GM18526 (cell line): ENCODE measurements around the gene EML4.

ENCODE experiments used
- POLR2A ChIP-seq: IDR thresholded peaks from 3 replicates; pipeline ENCODE4 v1.6.1; 2011; ENCODE audit not compliant: insufficient read length; ENCODE audit errors: extremely low read depth

The EML4 gene

GRCh38 chr2:42327125-42327524 is 158.0 kb downstream of the EML4 start:
- no peak for TF ChIP-seq POLR2A

- TF ChIP-seq POLR2A, result no peak
Observed at GRCh38 chr2:42328148-42328833, 159.1 kb downstream of the EML4 start.

- no peak for TF ChIP-seq POLR2A
Observed at GRCh38 chr2:42328923-42329322, 159.8 kb downstream of the EML4 start.

DNA sequence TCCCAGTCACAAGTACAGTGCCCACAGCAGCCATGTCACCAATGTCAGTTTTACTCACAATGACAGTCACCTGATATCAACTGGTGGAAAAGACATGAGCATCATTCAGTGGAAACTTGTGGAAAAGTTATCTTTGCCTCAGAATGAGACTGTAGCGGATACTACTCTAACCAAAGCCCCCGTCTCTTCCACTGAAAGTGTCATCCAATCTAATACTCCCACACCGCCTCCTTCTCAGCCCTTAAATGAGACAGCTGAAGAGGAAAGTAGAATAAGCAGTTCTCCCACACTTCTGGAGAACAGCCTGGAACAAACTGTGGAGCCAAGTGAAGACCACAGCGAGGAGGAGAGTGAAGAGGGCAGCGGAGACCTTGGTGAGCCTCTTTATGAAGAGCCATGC is 160.6 kb downstream of the EML4 start:
- TF ChIP-seq POLR2A, result no peak

DNA sequence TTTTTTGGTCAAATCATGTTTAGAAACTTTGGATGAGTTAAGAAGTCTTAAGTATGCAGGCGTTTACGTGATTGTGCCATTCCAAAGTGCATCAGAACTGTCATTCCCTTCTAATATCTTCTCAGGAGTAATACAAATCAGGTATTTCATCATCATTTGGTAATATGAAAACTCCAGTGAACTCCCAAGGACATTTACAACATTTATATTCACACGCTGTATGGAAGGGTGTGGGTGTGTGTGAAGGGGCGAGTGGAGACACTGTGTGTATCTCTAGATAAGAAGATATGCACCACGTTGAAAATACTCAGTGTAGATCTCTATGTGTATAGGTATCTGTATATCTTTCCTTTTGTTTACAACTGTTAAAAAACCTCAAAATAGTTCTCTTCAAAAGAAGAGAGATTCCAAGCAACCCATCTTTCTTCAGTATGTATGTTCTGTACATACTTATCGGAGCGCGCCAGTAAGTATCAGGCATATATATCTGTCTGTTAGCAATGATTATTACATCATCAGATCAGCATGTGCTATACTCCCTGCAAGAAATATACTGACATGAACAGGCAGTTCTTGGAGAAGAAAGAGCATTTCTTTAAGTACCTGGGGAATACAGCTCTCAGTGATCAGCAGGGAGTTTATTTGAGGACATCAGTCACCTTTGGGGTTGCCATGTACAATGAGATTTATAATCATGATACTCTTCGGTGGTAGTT is 162.6 kb downstream of the EML4 start:
- no peak for TF ChIP-seq POLR2A

DNA sequence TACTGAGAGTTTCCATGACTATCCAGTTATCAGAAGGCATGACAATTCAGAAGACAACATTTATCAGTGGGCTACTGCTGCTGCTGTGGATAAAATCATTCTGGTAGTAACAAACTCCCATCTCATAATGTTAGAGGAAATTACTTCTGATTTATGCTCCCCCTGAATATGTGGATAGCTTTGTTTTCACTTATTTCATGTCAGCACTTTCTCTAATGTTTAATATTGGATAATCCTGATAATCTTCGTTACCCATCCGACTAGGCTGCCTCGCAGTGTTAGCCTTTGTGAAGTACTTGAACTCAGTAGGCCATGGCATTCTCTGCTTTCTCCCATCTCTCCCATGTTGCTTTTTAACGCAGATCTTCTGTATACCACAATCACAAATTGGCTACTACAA is 163.4 kb downstream of the EML4 start:
- no peak for TF ChIP-seq POLR2A

DNA sequence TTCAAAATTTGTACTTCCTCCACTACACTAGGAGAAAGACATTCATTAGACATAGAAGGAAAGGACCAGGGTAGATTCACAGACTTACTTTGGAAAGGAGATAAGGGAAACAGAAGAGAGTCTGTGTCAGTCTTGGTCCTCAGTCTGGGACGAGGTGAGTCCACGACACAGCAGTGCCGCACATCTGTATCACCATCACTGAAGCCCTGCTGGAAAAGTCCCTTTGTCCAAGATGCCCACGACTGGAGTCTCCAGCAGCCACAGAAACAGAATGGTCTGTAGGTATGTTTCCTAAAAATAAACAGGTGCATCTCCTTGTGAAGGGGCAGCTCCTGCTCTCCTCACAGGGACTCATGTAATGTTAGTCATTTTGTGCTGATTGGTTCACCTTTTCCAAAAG is 164.4 kb downstream of the EML4 start:
- TF ChIP-seq POLR2A, result no peak

DNA sequence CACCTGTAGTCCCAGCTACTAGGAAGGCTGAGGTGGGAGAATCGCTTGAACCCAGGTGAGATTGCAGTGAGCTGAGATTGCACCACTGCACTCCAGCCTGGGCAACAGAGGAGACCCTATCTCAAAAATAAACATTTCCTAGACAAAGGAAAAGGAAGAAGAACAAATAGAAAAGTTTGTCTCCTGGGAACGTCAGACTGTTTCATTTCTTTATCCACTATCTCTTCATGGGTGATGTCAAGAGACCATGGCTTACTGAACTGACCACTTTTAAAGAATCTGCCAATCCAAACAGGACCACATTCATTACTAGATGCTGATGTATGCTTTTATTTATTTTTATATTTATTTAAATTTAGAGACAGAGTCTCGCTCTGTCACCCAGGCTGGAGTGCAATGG is 165.1 kb downstream of the EML4 start:
- TF ChIP-seq POLR2A, result no peak

GRCh38 chr2:42335514-42336104 is 166.5 kb downstream of the EML4 start:
- no peak for TF ChIP-seq POLR2A

- no peak for TF ChIP-seq POLR2A
Observed at GRCh38 chr2:42336361-42336965, 167.3 kb downstream of the EML4 start.

GRCh38 chr2:42337356-42337820 is 168.2 kb downstream of the EML4 start:
- TF ChIP-seq POLR2A, result no peak

DNA sequence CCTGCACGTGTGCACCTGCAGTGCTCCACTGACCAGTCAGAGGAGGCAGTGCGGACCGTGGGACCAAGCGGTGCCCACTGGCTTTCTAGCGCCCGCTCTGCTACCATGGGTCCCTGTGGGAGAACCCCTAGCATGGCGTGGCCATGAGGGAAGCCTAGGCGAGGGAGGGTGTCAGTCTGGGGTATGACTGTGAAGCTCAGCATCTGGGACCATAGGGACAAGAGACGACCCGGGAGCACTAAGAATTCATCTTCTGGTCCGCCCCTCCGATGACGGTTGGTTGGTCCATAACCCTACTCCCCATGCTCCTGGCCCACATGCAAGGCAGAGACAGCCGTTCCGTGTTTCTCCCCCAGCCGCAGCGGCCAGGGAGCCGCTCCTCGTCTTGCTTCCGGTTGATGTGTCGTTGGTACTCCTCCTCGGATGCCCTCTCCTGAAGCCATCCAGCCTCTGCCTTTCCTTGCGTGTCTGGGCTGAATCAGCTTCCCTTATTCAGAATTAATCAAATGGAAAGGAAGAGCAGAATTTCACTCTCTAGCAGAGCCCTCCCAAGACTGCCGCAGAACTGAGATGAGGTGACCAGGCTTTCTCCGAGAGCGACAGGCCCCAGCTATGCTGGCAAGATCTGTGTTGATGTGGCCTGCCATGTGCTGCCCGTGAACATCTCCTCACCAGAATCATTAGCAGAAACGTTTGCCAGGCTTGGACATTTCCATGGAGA is 168.9 kb downstream of the EML4 start:
- TF ChIP-seq POLR2A, result no peak

DNA sequence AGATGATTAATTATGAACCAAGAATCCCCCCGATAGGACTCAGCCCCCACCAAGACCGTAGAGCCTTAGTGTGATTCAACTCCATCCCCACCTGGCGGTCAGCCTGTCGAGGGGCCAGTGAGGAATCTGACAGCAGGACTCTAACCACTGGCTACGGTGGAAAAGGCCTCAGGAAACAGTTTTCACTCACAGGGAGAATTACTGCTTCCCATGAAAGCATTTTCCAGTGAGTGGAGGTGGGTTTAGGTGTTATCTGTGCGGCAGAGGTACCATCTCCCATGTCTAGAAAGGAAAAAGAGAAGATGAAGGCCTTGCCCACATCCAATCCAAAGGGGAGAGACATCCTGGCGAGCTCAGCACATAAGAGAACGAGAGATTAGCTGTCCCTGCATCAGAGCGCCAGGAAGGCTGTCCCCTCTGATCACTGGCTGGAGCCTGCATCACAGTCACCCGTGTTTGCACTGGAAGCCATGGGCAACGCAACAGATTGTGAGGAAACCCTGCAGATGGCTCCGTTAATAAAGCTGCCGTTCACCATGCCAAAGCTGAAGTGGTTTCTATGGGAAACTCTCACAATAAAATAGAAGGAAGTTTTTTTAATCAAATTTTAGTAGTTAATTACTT is 169.5 kb downstream of the EML4 start:
- TF ChIP-seq POLR2A, result no peak

GRCh38 chr2:42339191-42339912 is 170.2 kb downstream of the EML4 start:
- no peak for TF ChIP-seq POLR2A
